Stimulated activated CD8-positive, alpha-beta memory T cell treated with anti-CD3 and anti-CD28 coated beads, Interleukin-2, amount 100 ng/mL, for 1 hour (primary cell): ENCODE measurements around the gene ITGAV.

Source experiments
- DNase-seq, 2 donors: peaks; one replicate each; pipeline ENCODE4 v3.0.0-alpha.2; 2020; ENCODE audit warnings: low read depth in 2 of 2

The ITGAV gene

DNA sequence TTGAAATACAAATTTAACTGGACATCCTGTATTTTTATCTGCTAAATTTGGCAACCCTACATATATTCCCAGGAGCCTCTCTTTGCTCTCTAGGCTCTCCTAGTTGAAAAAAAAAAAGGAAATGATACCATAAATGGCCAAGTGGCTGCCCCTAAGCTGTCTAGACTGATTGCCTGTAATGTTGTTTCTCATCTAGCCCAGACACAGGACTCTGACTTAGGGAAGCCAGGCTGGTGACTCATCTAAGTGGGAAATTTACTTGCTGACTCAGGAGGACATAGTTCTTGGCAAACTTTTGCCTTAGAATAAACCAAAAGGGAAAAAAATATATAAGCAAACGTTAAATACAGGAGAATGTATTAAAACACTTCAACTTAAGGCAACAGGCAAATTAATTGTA, 14.6 kb upstream of the ITGAV start:
- DNase-seq, result no peak

DNA sequence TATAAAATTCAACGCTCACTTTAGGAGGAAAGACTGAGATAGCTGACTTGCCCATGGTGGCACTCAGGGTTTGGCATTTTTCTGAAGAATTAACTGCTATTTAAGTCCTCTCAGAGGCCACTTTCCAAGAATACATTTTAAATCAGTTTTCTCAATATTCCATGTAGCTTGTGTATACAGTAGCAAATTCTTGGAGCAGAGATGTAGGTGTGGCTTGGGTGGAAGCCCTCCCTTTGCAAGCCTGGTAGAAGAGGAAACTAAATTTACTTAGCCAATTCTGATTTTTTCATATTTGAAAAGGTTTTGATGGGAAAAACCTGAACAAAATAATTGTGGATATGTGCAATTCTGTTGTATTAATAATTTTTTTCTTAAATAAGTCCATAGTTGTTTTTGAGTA, 14.0 kb upstream of the ITGAV start:
- no peak for DNase-seq

DNA sequence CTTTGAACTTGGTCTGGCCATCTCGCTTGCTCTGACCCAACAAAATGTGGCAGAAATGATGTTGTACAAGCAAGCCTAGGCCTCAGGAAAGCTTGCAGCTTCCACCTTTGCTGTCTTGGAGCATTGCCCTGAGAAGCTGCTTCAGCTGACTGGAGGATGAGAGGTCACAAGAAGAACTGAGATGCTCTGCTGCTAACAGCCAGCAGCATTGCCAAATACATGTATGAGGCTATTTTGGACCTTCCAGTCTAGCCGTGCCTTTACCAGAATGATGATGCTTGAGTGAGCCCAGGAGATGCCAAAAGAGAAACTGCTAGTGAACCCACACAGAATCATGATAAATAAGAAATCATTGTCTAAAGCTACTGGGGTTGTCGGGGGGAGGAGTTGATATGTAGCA, 13.2 kb upstream of the ITGAV start:
- DNase-seq, result no peak

DNA sequence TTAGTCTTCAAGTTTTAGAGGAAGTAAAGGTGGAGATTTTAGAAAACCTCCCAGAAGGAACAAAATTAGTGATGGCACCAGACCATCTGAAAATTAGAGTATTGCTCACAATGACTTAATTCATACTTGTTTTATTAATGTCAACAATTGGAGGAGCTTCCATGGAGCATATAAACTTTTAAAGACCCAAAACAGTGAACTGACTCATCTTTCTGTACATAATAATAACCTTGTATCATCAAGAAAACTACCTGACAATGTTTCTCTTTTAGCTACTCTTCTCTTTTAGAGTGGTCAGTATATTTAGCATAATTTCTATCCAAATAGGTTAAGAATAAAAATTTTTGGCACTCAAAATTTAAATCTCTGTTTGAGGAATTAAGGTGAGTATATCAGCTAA, 7.2 kb upstream of the ITGAV start:
- DNase-seq, result no peak

DNA sequence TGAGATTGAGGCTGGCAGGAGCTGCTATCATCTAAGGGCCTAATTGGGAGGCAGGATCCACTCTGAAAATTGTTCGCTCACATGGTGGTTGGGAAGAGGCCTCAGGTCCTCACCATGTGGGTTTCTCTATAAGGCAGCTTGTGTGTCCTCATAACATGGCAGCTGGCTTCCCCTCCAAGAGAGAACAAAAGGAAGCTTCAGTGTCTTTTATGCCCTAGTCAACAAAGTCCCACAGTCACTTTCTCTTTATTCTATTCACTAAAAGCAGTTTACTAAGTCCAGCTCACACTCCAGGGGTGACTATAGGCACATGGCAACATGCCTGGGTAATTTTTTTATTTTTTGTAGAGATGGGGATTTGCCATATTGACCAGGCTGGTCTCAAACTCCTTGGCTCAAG, 5.8 kb upstream of the ITGAV start:
- no peak for DNase-seq

DNA sequence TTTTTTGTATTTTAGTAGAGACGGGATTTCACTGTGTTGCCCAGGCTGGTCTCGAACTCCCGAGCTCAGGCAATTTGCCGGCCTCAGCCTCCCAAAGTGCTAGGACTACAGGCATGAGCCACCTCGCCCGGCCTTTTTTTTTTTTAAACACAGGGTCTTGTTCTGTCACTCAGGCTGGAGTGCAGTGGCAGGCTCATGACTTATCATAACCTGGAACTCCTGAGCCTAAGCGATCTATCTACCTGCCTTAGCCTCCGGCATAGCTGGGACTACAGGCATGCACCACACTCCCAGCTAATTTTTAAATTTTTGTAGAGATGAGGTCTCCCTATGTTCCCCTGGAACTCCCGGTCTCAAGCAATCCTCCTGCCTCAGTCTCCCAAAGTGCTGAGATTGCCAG, 1.4 kb upstream of the ITGAV start:
- DNase-seq, result no peak

DNA sequence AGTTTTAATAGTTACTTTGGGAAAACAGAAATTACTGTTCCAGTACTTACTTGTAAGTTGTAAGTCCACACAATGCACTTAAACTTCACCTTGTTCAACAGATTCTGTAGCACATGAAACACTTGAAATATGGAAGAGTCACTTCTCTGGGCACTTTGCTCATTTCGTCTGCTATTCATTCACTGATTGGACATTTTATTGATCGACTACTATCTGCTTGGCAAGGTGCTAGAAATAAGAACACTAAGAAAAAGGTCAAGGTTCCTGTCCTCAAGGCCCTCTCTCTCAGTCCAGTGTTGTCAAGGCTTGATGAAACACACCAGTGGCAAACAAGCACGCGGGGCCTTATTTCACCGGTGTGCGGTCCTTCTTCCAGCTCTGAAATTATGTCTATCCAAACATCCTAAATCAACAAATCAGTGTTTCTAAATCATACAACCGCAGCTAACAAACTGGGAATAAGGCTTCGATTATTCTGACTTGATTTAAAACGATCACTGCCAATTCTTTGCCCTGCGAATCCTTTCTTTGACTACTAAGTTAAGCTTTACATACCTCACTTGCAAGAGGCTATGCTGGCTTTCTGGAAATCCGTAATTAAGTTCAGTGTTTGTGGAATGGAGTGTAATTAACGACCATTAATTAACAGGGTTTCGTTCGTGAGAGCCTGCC, 780 bp upstream of the ITGAV start:
- DNase-seq, result no peak

DNA sequence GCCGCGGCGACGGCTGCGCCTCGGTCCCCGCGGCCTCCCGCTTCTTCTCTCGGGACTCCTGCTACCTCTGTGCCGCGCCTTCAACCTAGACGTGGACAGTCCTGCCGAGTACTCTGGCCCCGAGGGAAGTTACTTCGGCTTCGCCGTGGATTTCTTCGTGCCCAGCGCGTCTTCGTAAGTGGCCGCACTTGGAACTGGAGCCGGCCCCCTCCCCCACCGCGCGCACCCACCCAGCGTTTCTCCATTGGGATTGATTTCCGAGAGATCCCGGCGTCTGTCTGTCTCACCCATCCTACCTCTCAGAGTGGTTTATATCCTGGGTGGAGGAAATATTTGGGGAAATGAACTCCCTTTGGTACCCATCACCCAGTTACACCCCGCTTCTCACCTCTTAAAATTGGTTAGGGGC, 498 bp downstream of the ITGAV start:
- no peak for DNase-seq

DNA sequence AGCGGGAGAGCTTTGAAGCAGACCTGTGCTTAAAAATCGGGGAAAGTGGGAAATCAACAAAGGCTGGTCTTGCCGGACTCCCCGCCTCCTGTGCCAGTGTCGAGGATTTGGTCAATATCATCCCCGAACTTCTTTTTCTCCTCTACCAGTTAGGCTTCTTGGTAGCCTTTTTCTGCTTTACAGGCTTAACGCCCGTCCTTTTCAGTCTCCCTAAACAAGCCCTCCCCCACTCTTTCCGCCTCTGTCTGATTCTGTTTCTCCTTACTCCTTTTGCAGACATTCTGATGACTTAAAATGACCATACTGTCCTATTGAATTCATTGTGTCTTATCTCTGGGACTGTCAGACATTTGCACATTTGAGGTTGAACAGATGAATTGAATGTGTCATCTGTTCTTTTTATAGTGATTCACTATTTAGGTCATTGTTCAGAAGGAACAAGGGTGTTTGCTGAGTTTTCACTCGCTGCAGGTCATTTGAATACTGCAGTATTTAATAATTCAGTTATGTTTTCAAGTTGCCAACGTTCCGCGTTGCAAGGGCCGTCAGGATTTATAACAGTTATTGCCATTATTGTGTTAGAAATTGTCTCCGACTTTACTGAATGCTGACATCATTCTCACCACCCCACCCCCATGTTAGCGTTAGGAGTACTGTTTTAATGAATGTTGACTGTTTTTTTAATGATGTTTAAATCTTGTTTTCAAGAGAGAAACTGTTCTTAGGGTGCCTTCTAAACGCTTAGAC, 1.1 kb downstream of the ITGAV start:
- DNase-seq, result no peak

DNA sequence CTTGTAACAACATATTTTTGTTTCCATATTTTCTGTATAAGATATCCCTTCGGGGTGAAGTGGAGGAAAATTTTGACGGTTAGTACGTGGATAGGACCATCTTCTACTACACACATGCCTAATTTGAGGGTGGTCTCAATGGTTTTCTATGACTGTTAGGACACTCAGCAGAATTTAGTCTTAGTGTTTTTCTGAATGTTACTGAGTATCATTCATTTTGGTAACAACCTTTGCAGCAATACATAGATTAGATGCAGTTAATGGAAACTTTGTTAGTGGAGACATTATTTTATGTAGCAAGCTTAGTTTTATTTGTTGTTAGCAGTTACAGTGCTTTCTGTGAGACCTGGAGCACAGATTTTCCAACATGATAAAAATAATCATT, 1.6 kb downstream of the ITGAV start:
- no peak for DNase-seq

DNA sequence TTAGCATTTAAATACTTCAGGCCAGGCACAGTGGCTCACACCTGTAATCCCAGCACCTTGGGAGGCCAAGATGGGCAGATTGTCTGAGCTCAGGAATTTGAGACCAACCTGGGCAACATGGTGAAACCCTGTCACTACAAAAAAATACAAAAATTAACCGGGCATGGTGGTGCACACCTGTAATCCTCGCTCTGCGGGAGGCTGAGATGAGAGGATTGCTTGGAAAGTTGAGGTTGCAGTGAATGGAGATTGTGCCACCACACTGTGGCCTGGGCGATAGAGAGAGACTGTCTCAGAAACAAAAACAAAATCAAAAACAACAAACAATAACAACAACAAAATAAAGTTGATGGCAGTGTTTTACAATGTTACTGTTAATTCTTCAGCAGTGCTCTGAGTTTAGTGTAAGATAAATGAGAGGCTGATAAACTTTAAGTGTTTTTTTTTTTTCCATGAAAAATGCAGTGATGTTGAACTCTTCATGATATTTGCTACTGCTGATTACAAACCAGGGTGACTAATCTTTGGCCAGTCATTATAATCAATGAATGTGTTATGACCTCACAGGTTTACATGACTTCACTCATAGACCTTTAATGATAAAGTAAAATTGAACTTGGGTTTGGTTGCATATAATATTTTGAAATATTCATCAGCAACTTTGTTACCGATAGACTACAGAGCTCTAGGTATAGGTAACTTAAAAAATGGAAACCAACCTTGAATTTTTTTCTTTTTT, 2.5 kb downstream of the ITGAV start:
- no peak for DNase-seq

DNA sequence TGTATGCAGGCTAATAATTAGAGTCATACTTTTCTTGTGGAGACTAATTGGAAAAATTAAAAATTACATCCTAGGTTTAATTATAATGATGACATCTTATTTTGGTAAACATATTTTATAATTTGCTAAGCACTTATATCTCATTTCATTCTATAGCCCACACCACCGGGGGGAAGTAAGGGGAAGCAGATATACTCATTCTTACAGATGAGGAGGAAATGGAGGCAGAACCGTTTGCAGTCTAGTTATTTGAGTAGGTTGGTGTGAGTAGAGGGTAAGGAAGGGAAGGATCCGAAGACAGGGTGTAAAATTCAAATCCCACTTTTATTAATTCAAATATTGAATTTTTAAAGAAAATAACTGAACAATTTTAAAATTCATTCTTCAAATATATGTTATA, 3.7 kb downstream of the ITGAV start:
- DNase-seq, result no peak

DNA sequence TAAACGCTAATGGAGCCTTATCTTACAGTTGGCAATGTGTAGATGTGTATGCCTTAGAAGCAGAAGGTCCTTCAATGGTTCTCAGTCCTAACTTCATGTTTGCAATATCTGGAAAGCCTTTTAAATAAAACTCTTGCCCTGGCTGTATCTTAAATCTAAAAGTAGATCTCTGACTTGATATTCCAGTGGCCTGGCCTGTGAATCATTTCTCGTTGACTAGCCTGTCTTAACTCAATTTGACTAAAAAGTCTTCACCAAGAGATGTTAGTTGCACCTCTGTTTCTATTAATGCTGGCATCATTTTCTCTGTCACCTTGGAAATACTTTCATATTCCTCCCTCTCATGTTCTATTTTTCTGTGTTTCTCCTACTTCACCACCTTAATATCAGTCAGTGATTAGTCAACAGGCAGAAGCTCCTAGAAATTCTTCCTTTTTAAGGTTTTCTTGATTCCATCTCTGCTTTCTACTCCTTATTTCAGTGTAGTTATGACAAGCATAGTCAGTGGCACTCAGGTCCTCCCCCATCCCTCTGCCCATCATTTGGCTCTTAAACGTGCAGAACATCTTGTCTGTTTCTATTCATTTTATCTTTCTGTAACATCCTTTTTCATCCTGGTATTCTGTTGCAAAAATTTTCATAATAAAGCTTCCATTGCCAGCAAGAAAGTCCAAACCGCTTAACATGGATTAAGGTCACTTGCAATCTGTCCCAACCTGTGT, 4.3 kb downstream of the ITGAV start:
- no peak for DNase-seq

DNA sequence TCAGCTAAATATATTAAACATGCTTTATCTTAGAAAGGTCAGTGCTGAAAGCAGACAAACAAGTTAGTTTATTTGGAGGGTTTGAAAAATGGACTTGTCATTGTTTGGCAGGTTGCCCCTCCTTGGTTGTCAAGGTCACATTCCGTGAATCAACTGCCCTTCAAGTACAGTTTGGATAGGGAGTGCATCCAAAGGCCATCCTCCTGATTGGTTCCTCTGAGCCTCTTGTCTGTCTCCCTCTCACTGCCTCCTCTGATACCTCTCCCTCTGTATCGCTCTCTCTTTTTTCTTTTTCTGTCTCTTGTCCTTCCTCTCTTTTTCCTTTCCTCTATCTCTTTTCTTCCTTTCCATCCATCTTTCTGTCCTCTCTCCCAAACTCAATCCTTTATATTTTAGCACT, 5.4 kb downstream of the ITGAV start:
- no peak for DNase-seq

DNA sequence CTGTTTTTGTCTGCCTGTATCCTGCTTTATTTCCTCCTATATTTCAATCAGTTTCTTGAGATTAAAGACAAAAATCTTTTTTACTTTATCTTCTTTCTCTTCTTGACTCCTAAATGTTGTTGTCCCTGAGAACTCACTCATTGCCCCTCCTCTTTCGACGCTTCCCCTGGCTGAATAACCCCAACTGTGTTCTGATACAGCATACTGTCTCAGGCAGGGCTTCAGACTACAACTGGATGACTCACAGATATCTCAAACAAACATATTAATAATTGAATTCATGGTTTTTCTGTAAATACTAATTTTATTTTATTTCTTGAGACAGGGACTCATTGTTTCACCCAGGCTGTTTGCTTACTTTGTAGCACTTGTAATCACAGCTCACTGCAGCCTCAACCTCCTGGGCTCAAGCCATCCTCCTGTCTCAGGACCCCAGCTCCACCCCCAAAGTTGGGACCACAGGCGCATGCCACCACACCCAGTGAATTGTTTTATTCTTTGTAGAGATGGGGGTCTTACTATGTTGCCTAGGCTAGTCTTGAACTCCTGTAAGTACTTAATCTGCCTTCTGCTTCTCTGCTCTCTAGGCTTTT, 9.4 kb downstream of the ITGAV start:
- no peak for DNase-seq

DNA sequence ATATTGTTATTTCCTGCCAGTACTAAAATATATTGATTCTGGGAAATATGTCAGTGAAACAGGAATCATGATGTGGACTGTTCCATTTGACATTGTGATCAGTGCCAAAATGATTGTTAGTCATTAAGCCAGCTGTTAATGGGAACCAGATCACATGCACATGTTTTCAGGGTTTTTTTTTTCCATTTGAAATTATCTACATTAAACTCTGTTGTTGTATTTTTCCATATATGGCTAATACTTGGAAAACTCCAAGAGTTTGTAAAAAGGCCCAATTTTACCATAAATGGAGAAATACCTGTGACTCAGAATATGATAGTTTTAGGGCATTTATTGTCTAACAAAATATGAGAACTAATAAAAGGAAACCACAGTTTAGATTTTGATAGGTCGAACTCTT, 13.4 kb downstream of the ITGAV start:
- no peak for DNase-seq

DNA sequence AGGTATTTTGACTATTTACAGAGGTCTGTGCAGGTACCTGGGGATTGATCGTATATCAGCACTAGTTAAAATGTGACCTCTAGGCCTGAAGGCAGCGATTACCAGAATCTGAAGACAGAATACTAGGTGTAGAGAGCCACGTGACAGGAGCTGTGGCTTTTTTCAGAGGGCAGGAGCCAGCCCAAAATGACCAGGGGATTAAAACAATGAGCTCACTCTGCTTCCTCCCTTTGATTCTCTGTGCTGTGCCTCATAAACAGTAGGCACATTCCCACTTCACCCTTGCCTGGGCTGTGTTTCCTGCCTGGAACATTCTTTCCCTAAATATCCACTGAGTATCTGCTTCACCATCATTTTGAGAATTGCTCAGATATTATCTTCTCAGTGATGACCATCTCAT, 15.2 kb downstream of the ITGAV start:
- no peak for DNase-seq

DNA sequence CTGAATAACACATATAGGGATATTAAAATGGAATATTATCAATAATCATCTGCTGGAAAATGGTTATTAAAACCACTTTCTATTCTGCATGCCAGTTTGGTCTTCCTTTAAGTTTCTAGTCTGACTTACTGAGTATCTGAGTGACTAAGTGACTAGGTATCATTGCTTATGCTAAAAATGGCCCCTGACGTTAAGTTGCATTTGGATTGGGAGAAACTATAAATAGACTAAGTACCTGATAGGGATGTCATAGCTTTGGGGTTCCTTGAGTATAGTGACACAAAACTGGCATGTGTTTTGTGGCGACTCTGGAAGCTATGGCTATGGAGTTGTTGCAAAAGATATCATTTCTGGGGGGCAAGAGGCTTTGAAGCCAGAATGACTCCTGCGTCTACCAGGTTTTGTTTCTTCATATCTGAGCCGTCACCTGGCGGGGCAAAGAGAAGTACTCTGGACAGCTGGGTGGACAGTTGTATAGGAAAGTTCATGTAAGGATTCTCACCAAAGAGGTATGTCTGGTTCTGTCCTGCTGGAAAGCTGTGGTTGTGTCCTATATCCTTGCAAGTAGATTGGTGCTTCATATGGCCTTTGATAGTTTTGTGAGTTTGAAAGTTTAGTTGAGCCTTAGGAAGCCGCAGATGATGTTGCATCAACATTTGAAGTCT, 17.9 kb downstream of the ITGAV start:
- DNase-seq, result no peak

DNA sequence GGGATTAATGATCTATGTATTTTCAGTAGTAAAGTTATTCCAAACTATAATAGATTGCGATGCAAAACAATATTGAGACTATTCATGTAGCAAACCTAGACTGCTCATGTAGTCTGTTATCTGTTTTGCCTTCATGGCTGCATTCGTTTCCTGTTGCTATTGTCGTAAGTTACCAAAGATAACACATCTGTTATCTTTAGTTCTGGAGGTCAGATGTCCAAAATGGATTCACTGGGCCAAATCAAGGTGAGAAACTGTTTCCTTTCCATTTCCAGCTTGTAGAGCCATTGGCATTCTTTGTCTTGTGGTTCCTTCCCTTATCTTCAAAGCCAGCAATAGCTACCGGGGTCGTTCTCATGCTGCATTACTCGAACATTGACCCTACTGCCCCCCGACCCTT, 20.9 kb downstream of the ITGAV start:
- no peak for DNase-seq

DNA sequence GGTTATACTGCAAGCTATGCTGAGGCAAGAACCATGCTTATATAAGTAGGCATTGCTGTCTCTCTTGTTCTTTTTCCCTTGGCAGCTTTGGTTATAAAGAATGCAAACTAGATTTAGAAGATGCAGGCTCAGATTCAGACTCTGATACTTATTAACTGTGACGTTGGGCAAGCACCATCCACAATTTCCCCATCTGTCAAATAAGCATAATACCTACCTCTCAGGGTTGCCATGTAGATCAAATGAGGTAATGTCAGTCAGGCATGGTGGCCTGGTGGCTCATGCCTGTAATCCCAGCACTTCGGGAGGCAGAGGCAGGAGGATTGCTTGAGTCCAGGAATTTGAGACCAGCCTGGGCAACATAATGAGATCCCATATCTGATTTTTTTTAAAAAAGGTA, 21.7 kb downstream of the ITGAV start:
- no peak for DNase-seq

DNA sequence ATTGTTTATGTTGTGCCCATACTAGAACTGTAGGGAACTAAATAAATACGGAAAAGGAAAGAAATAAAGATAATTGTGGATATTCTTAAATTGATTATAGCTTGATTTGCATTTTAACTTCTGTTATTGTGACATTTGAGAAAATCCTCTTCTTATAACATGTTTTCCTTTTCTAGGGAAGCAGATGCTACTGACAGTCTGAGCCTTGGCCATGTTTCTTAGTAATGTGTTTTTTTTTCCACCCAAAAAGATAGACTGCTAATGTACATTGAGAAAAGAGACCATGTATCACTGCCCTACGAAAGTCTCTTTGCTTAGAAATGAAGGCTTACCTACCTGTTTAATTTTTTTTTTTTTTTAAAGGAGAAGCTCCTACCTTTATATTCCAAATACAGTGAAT, 22.2 kb downstream of the ITGAV start:
- no peak for DNase-seq
